GM18511 (cell line): ENCODE results near the gene RAB3GAP2.
"Not testable (repeated sequence)": the region's sequence is repeated elsewhere in the genome, so short reads cannot be mapped to it uniquely, and the experiment has no call there.

ENCODE experiments used
- ATAC-seq: cut with Tn5 transposase; IDR thresholded peaks from one replicate; pipeline ENCODE4 v1.9.1; 2021; ENCODE audit warnings: mild to moderate bottlenecking, moderate library complexity; ENCODE audit not compliant: unreplicated experiment

The RAB3GAP2 gene

GRCh38 chr1:220151454-220151853 lies 120.8 kb downstream of the RAB3GAP2 start:
- no peak for ATAC-seq

GRCh38 chr1:220149742-220150141 lies 122.5 kb downstream of the RAB3GAP2 start:
- ATAC-seq, result peak; percentile 56

- ATAC-seq, result no peak
These were observed 128.2 kb downstream of the RAB3GAP2 start for GRCh38 chr1:220144051-220144450.

- no peak for ATAC-seq
These were observed 132.3 kb downstream of the RAB3GAP2 start for GRCh38 chr1:220139966-220140365.

DNA sequence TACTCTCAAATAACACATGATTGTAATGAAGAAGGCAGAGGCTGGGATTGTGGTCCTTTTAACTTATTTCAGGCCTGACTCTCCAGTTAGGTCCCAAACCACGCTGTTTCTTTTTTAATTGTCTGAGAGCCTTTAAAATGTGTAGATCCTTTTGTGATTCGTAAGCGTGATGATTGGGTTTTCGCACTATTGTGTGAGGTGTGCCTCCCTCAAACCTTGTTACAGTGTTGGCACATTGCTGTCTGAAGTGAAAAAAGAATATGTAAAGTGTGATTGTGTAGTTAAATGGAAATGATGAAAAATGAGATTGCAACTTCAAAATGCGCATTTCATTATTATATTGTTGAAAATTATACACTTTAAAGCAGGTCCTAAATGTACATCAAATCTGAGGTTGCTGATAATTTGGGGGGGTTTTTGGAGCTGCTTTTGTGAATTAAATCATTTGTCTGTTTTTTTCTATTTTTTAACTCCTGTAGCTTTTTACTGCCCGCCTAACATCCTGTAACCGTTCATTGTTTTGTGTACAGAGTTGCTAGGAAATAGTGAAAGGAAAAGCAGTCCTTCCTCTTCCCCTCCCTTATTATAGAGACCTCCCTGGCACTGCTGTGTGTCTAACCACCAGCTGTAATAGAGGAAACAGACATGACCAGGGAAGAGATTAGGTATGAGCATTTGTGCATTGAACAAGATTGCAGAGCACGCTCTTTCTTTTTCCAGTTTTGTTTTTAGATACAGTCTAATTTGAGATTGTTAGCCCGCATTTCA lies 135.1 kb downstream of the RAB3GAP2 start:
- ATAC-seq, result no peak

GRCh38 chr1:220135755-220136154 lies 136.5 kb downstream of the RAB3GAP2 start:
- ATAC-seq, result no peak

DNA sequence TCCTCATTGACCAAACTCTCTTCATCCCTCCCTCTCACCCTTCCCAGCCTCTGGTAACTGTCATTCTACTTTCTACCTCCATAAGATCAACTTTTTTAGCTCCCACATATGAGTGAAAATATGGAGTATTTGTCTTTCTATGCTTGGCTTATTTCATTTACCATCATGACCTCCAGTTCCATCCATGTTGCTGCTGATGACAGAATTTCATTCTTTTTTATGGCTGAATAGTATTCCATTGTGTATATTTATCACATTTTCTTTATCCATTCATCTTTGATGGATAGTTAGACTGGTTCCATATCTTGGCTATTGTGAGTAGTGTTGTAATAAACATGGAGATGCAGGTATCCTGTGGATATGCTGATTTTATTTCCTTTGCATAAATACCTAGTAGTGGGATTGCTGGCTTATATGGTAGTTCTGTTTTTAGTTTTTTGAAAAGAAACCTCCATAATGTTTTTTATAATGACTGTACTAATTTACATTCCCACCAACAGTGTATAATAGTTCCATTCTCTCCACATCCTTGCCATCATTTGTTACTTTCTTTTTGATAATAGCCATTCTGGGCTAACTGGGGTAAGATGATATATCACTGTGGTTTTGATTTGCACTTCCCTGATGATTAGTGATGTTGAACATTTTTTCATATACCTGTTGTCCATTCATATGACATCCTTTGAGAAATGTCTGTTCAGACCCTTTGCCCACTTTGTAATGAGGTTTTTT lies 142.6 kb downstream of the RAB3GAP2 start:
- no peak for ATAC-seq

DNA sequence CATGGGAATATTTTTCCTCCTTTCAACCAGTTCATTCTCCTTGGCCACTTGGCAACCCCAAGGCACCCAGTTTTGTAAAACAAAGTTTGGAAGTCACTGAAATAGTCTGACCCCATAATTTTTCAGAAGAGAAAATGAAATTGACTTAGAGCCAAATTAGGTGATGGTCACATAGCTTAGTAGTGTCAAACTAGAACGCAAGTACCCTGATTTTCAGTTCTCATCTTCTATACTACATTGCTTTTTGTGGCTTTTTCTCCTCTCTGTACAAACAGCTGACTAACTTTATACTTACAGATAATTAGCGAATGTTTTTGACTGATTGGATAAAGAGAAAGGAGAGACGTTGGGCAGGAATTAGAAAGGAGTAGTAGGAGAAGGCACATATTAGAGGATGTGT lies 145.2 kb downstream of the RAB3GAP2 start:
- no peak for ATAC-seq

DNA sequence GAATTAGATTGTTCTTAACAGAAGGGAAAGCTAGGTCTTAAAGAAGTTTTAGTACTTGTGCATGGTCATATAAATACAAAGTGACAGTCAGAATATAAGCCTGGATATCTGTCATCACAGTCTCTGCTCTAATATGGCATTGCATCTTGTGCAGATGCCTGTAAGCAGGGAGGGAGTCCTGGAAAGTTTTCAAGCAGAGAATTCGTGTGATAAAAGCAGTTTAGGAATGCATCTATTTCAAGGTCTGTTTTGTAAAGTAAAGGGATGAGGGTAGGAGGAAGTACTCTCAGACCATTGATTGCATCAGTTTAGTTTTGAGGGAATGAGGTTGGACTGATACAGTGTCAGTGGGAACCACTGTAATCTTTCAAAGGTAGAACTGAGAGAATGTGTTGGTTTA lies 147.7 kb downstream of the RAB3GAP2 start:
- no peak for ATAC-seq

DNA sequence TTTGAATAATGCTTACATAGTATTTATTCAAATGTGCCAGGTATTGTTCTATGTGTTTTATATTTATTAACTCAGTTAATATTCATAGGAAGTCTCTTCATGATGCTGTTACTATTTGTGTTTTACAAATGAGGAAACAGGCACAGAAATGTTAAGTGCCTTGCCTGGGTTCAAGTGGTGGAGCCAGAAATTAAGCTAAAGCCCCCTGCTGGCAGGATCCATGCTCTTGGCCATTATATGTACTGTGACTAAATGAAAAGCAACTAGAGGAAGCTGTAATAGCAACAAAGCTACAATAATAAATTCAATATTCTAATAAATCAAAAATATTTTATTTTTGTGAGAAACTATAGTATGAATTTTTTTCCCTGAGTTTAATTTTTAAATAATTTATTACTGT lies 148.4 kb downstream of the RAB3GAP2 start:
- ATAC-seq, result no peak

DNA sequence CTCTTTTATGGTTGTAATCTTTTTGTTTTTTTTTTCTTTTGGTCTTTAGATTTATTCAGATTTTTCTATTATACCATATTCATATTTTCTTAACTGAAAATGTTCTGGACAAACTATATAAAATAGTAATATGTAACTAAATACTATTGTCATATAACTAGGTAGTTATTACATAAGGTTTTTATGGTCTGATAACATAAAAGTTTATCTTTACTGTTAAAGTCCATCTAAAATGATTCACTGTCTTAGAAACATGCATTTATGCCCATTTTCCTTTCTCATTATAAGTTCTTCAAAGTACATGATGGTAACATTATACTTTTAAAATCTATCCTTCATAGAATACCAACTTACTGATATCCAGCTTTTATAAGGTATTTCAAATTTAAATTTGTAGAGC lies 149.2 kb downstream of the RAB3GAP2 start:
- no peak for ATAC-seq

DNA sequence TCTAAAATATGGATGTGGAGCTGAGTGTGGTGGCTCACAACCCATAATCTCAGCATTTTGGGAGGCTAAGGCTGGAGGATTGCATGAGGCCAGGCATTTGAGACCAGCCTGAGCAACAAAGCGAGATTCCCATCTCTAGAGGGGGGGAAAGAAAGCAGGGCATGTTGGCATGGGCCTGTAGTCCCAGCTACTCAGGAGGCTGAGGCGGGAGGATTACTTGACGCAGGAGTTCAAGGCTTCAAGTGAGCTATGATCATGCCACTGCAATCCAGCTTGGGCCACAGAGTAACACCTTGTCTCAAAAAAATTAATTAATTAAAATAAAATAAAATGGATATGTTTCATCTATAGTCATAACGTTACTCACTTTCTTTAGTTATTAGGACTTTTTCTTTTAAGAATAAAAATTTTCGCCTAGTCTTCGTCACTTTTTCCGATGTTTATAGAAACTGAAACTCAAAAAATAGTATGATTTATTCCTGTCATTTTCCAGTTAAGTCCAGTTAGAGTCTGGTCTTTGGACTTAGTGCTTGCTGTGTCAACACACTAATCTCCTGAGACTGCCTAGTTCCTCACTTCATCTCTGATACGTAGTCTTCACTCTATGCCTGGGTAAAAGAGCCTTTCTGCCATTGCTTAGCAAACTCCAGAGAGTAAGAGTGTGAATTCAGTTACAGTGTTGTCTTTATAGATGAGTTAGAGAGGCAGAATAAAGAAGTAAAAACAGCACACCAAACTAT lies 150.3 kb downstream of the RAB3GAP2 start:
- no peak for ATAC-seq

DNA sequence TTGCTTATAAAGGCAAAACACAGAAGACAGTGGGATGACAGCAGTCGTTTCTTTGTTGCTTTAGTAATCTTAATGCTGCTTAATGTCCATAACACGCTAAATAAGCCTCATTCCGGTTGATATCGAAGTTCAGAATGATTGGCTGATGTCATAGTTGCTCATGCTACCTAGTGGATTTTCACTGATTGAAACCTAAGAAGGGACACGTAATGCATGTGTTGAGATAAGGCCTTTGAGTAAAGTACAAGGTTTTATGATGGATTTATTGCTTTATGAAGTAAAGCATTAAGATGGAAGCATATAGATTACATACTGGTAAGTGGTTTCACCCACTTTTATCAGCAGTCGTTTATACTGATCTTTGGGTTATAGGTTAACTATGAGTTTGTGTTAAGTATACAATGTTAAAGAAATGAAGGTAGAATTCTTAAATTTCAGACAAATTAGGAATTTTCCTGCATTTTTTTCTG lies 153.2 kb downstream of the RAB3GAP2 start:
- ATAC-seq, result no peak

GRCh38 chr1:220113136-220113695 lies 159.0 kb downstream of the RAB3GAP2 start:
- ATAC-seq, result peak; percentile 84

GRCh38 chr1:220112600-220112999 lies 159.7 kb downstream of the RAB3GAP2 start:
- ATAC-seq, result not testable (repeated sequence)

GRCh38 chr1:220110473-220110872 lies 161.8 kb downstream of the RAB3GAP2 start:
- not testable (repeated sequence) for ATAC-seq

DNA sequence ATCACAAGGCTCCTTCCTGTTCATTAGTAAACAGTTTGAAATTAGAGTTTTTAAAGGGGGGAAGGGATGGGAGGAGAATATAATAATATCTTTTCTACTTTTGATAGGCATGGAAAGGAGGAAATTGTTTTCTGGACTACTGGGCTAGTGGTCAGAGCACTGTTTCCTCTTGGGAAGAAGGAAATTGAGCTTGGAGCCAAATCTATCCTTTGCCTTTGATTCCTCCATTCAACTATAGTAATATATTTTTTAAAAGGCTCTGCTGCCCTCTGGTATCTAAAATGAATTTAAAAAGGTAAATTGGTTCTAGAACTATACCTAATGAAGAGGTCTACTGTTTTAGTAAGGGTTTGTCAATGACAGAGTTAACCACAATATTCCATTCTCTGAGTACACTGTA lies 172.4 kb downstream of the RAB3GAP2 start:
- ATAC-seq, result no peak
